Hepatocyte (in vitro differentiated cells): Measurements from ENCODE around the gene KAT2B.

ENCODE experiments used
- EZH2 ChIP-seq: fragments of 200-600 bp; sonication (generic); IDR thresholded peaks from 2 replicates; pipeline ENCODE4 v1.6.1; 2016; ENCODE audit warnings: antibody characterized with exemption, mild to moderate bottlenecking, borderline replicate concordance
- TF ChIP-seq, protein P1 (sequence below): fragments of 200-600 bp; sonication (generic); IDR thresholded peaks from 2 replicates; pipeline ENCODE4 v1.5.1; 2016; ENCODE audit warnings: antibody characterized with exemption, mild to moderate bottlenecking; ENCODE audit not compliant: poor library complexity

DNA sequence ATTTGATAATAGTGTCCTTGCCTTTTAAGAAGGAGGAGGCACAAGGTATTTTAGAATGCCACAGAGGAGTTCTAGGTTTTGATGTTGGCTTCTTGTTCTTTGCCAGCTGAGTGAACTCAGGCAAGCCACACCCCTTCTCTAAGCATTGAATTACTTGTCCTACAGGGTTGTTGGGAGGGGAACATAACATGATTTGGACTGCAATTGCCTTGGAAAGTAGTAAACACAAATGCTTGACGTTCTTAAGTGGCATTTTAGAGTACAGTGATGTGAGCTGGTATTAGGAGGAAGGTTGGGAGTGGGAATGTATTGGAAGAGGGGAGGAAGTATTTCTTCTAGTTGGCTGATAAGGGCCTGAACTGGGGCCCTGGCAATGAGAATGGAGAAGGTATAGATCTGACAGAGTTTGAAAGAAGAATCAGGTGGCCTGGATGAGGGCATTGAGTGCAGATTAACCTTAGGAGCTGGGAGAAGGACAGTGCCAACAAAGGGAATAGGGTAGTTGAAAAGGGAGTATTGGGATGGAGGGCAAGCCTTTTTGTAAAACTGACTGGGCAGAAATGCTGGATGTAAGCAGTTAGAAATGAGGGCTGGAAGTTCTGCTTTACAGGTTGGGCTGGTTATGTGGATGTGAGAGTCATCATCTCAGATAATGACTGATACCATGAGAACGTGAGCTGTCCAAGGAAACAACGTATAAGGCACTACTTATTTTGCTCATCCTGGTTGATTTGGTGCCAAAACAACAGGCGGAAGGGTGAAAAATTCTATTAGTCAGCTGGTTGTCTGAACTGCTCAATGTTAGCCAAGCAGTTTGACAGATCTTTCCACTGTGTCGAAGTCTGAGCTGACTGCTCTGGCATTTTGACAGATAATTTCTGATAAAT is 16.7 kb downstream of the KAT2B start:
- TF ChIP-seq, protein P1, sequence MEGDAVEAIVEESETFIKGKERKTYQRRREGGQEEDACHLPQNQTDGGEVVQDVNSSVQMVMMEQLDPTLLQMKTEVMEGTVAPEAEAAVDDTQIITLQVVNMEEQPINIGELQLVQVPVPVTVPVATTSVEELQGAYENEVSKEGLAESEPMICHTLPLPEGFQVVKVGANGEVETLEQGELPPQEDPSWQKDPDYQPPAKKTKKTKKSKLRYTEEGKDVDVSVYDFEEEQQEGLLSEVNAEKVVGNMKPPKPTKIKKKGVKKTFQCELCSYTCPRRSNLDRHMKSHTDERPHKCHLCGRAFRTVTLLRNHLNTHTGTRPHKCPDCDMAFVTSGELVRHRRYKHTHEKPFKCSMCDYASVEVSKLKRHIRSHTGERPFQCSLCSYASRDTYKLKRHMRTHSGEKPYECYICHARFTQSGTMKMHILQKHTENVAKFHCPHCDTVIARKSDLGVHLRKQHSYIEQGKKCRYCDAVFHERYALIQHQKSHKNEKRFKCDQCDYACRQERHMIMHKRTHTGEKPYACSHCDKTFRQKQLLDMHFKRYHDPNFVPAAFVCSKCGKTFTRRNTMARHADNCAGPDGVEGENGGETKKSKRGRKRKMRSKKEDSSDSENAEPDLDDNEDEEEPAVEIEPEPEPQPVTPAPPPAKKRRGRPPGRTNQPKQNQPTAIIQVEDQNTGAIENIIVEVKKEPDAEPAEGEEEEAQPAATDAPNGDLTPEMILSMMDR: no peak
- no peak for TF ChIP-seq EZH2
